Neural cell (in vitro differentiated cells): Measurements from ENCODE around the gene ESRP2. TPM values are rescaled to one million over a fixed set of nuclear protein-coding genes. Genes with fewer than 3 reads are reported as not detected.

Experiments
- H2AFZ ChIP-seq: fragments of 200-600, 300-800 bp; sonication (generic), shearing (Covaris generic); 2 replicates; pipeline ENCODE4 v1.6.0; 2014; ENCODE audit warnings: low read depth, mild to moderate bottlenecking, antibody characterized with exemption, low read length, moderate library complexity
- H3F3A ChIP-seq: fragments of 200-600 bp; shearing (Covaris generic); 2 replicates; pipeline ENCODE4 v1.6.1; 2016; ENCODE audit warnings: mild to moderate bottlenecking, moderate library complexity, mixed read lengths, antibody characterized with exemption, low read length; ENCODE audit not compliant: insufficient read depth, poor library complexity, severe bottlenecking
- H3K27ac ChIP-seq: fragments of 200-600, 300-800 bp; sonication (generic), shearing (Covaris generic); 2 replicates; pipeline ENCODE4 v1.5.1; 2014; ENCODE audit warnings: mild to moderate bottlenecking, low read length, moderate library complexity
- H3K27me3 ChIP-seq: fragments of 300-800, 200-600 bp; sonication (generic), shearing (Covaris generic); 2 replicates; pipeline ENCODE4 v1.6.0; 2014; ENCODE audit warnings: mild to moderate bottlenecking, low read depth, low read length, moderate library complexity; ENCODE audit not compliant: insufficient read depth
- H3K36me3 ChIP-seq: fragments of 300-800, 200-600 bp; sonication (generic), shearing (Covaris generic); 2 replicates; pipeline ENCODE4 v1.5.1; 2014; ENCODE audit warnings: mild to moderate bottlenecking, antibody characterized with exemption, low read length, moderate library complexity; ENCODE audit not compliant: insufficient read depth
- H3K4me2 ChIP-seq: fragments of 300-800, 200-600 bp; sonication (generic), shearing (Covaris generic); 2 replicates; pipeline ENCODE4 v1.6.0; 2014; ENCODE audit warnings: mild to moderate bottlenecking, low read length
- H3K4me3 ChIP-seq: fragments of 300-800, 200-600 bp; sonication (generic), shearing (Covaris generic); 2 replicates; pipeline ENCODE4 v1.5.1; 2014; ENCODE audit warnings: mild to moderate bottlenecking, low read length, moderate library complexity
- H3K79me2 ChIP-seq: fragments of 200-600 bp; shearing (Covaris generic); replicated peaks from 2 replicates; pipeline ENCODE4 v1.6.0; 2014; ENCODE audit warnings: mild to moderate bottlenecking, low read length, moderate library complexity; ENCODE audit not compliant: insufficient read depth
- H3K9ac ChIP-seq: fragments of 300-800, 200-600 bp; sonication (generic), shearing (Covaris generic); 2 replicates; pipeline ENCODE4 v1.6.1; 2016; ENCODE audit warnings: mild to moderate bottlenecking, low read length, mixed read lengths
- H3K9me2 ChIP-seq: fragments of 200-600 bp; shearing (Covaris generic); 2 replicates; pipeline ENCODE4 v1.6.1; 2016; ENCODE audit warnings: mild to moderate bottlenecking, low read length, mixed read lengths; ENCODE audit not compliant: insufficient read depth
- H3K9me3 ChIP-seq: fragments of 200-600, 300-800 bp; sonication (generic), shearing (Covaris generic); 2 replicates; pipeline ENCODE4 v1.6.1; 2016; ENCODE audit warnings: mild to moderate bottlenecking, mixed run types, low read length, moderate library complexity, mixed read lengths
- H4K20me1 ChIP-seq: fragments of 200-600 bp; shearing (Covaris generic); 2 replicates; pipeline ENCODE4 v1.6.1; 2016; ENCODE audit warnings: mild to moderate bottlenecking, mixed run types; ENCODE audit not compliant: insufficient read depth
- CTCF ChIP-seq: fragments of 450-650 bp; IDR thresholded peaks from 2 replicates; pipeline ENCODE4 v1.5.1; 2014; ENCODE audit warnings: antibody characterized with exemption, mild to moderate bottlenecking, moderate library complexity; ENCODE audit not compliant: poor library complexity, severe bottlenecking
- EP300 ChIP-seq: fragments of 450-650 bp; conservative IDR thresholded peaks from 2 replicates; pipeline ENCODE4 v1.6.1; 2014; ENCODE audit warnings: antibody characterized with exemption, mild to moderate bottlenecking, moderate library complexity; ENCODE audit not compliant: poor library complexity, severe bottlenecking
- EZH2 ChIP-seq: fragments of 200-600, 300-800 bp; shearing (Covaris generic), sonication (generic); IDR thresholded peaks from 2 replicates; pipeline ENCODE4 v1.6.1; 2014; ENCODE audit warnings: antibody characterized with exemption, low read length, borderline replicate concordance, mild to moderate bottlenecking; ENCODE audit not compliant: insufficient read depth, poor library complexity, severe bottlenecking
- MXI1 ChIP-seq: fragments of 450-650 bp; conservative IDR thresholded peaks from 2 replicates; pipeline ENCODE4 v1.6.1; 2014; ENCODE audit warnings: antibody characterized with exemption, mild to moderate bottlenecking; ENCODE audit not compliant: poor library complexity, severe bottlenecking
- POLR2AphosphoS5 ChIP-seq: IDR thresholded peaks from 2 replicates; pipeline ENCODE4 v1.6.1; 2012
- RAD21 ChIP-seq: fragments of 450-650 bp; conservative IDR thresholded peaks from 2 replicates; pipeline ENCODE4 v1.6.1; 2014; ENCODE audit warnings: antibody characterized with exemption, mild to moderate bottlenecking, moderate library complexity
- SMC3 ChIP-seq: fragments of 450-650 bp; conservative IDR thresholded peaks from 2 replicates; pipeline ENCODE4 v1.6.1; 2014; ENCODE audit warnings: antibody characterized with exemption, mild to moderate bottlenecking, moderate library complexity; ENCODE audit not compliant: poor library complexity
- TAF1 ChIP-seq: IDR thresholded peaks from 2 replicates; pipeline ENCODE4 v1.6.1; 2012; ENCODE audit warnings: low read depth
- polyA plus RNA-seq: library from polyadenylated mRNA; depleted of rRNA; stranded (reverse); fragments of >200 nt; gene quantifications from 2 replicates; pipeline ENCODE4 v1.2.3, GENCODE V29; 2014
- TF ChIP-seq, protein P1 (sequence below): IDR thresholded peaks from 2 replicates; pipeline ENCODE4 v1.6.1; 2012; ENCODE audit warnings: borderline replicate concordance

Gene ESRP2
- polyA plus RNA-seq, 1 donor from 2014 or later: not detected

DNA sequence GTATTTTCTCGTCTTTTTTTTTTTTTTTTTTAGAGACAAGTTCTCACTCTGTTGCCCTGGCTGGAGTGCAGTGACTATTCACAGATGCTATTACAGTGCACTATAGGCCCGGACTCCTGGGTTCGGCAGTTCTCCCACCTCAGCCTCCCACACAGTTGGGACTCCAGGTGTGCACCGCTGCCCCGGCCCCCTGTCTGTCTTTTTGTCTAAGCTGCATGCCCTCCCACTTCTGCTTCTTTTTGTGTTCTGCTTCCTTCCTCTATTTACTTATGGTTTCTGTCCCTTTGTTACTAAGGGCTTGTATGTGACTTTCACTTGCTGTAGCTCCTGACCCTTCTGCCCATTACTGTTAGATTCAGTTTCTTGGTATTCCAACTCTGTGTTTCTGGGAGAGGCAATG lies 48.9 kb upstream of the ESRP2 start:
- Histone ChIP-seq H2AFZ (no peak overlapping the region), H3K9me2 (no peaks in the 10 kb centered on the region), H4K20me1 (no peaks in the 10 kb centered on the region), H3K4me3 (no peak overlapping the region), H3K4me2 (no peak overlapping the region), H3K27me3 (no peaks in the 10 kb centered on the region), H3K36me3 (no peaks in the 10 kb centered on the region), H3K27ac (no peak overlapping the region), H3F3A (no peaks in the 10 kb centered on the region), H3K79me2 (no peaks in the 10 kb centered on the region), H3K9me3 (no peaks in the 10 kb centered on the region), H3K9ac (no peak overlapping the region)
- TF ChIP-seq EP300 (no peak), POLR2AphosphoS5 (no peak), CTCF (no peak), MXI1 (no peak), SMC3 (no peak), RAD21 (no peak), TAF1 (no peak), EZH2 (no peak)
- TF ChIP-seq, protein P1, sequence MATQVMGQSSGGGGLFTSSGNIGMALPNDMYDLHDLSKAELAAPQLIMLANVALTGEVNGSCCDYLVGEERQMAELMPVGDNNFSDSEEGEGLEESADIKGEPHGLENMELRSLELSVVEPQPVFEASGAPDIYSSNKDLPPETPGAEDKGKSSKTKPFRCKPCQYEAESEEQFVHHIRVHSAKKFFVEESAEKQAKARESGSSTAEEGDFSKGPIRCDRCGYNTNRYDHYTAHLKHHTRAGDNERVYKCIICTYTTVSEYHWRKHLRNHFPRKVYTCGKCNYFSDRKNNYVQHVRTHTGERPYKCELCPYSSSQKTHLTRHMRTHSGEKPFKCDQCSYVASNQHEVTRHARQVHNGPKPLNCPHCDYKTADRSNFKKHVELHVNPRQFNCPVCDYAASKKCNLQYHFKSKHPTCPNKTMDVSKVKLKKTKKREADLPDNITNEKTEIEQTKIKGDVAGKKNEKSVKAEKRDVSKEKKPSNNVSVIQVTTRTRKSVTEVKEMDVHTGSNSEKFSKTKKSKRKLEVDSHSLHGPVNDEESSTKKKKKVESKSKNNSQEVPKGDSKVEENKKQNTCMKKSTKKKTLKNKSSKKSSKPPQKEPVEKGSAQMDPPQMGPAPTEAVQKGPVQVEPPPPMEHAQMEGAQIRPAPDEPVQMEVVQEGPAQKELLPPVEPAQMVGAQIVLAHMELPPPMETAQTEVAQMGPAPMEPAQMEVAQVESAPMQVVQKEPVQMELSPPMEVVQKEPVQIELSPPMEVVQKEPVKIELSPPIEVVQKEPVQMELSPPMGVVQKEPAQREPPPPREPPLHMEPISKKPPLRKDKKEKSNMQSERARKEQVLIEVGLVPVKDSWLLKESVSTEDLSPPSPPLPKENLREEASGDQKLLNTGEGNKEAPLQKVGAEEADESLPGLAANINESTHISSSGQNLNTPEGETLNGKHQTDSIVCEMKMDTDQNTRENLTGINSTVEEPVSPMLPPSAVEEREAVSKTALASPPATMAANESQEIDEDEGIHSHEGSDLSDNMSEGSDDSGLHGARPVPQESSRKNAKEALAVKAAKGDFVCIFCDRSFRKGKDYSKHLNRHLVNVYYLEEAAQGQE: no peak

DNA sequence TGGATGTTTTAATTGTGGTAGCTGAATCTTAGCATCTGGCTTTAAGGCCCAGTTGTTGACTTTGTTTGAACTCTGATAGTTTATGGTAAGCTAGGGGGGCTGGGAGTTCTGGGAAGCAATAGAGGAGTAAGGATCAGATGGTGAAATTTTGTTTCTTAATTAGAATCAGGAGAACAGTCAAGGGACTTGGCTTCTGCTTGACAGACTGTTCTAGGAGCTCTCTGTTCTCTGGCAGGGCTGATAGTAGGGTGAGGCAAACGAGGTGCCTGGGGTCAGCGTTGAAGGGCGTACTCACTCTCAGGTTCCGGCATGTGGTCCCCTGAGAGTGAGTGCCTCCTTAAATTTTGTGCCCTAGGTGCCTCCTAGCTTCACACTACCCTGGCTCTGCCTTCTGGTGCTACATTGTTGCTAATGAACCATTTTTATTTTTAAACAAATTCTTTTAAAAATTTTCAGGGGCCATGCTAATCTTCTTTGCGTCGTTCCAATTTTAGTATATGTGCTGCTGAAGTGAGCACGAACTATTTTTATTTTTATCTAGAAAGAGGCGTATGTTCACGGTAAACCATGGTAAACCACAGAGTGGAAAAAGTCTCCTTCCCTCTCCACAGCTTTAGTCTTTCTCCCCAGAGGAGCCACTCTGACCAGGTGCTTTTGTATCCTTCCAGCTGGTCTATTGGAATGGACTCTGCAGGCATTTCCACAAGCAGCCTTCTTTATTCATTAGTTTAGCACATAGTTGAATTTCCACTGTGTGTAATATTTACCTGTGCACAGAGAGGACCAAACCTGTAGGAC lies 48.1 kb upstream of the ESRP2 start:
- H3F3A ChIP-seq: no peaks in the 10 kb centered on the region
- no peaks in the 10 kb centered on the region for H4K20me1 ChIP-seq
- H3K4me3 ChIP-seq: no peak overlapping the region
- TF ChIP-seq POLR2AphosphoS5 (no peak), CTCF (no peak), SMC3 (no peak), MXI1 (no peak), EZH2 (no peak), RAD21 (no peak), EP300 (no peak), TAF1 (no peak)
- TF ChIP-seq, protein P1: no peak
- H2AFZ ChIP-seq: no peak overlapping the region
- no peaks in the 10 kb centered on the region for H3K79me2 ChIP-seq
- H3K27ac ChIP-seq: no peak overlapping the region
- no peaks in the 10 kb centered on the region for H3K9me2 ChIP-seq
- H3K36me3 ChIP-seq: no peaks in the 10 kb centered on the region
- H3K9ac ChIP-seq: no peak overlapping the region
- no peaks in the 10 kb centered on the region for H3K27me3 ChIP-seq
- no peaks in the 10 kb centered on the region for H3K9me3 ChIP-seq
- H3K4me2 ChIP-seq: no peak overlapping the region
